ENCODE data around the gene SHROOM3.

GRCh38 chr4:76750716-76751115, 315.7 kb downstream of the SHROOM3 start:
- TF ChIP-seq CTCF (IDR thresholded peaks at IDR 0.05) (no peak), POLR2A (IDR thresholded peaks at IDR 0.05) (no peak)
